Fibroblast of lung (primary cell): ENCODE measurements around the gene RPS15. TPM values are rescaled to one million over a fixed set of nuclear protein-coding genes. Genes with fewer than 3 reads are reported as not detected.

ENCODE experiments used
- DNase-seq, 2 donors: peaks; one replicate each; pipeline versions ENCODE4 v3.0.0 to v3.0.0-alpha.2; 2010; ENCODE audit warnings: low read depth in 2 of 2
- H2AFZ ChIP-seq: 2 replicates; pipeline ENCODE4 v1.5.1; 2012; ENCODE audit warnings: low read length, control low read depth, inconsistent platforms
- H3K27ac ChIP-seq: 2 replicates; pipeline ENCODE4 v1.5.1; 2011; ENCODE audit warnings: low read length, control low read depth; ENCODE audit not compliant: insufficient read depth
- H3K27me3 ChIP-seq: 2 replicates; pipeline ENCODE4 v1.5.1; 2011; ENCODE audit warnings: mild to moderate bottlenecking, low read length; ENCODE audit not compliant: control insufficient read depth, insufficient read depth
- H3K36me3 ChIP-seq: 2 replicates; pipeline ENCODE4 v1.5.1; 2011; ENCODE audit warnings: low read length; ENCODE audit not compliant: control insufficient read depth, insufficient read depth
- H3K4me1 ChIP-seq: 2 replicates; pipeline ENCODE4 v1.5.1; 2011; ENCODE audit warnings: low read length; ENCODE audit not compliant: control insufficient read depth, insufficient read depth; ENCODE audit errors: extremely low read depth
- H3K4me2 ChIP-seq: 2 replicates; pipeline ENCODE4 v1.5.1; 2011; ENCODE audit warnings: low read length, control low read depth; ENCODE audit not compliant: insufficient read depth; ENCODE audit errors: extremely low read depth
- H3K4me3 ChIP-seq, 4 experiments: fragments of 200-600 bp in 1 of 4; sonication (generic) in 1 of 4; replicated peaks in 1 of 4; 2 replicates each; pipeline ENCODE4 v1.5.1; 2011 to 2016; ENCODE audit warnings: low read length in 4 of 4, low read depth in 3 of 4, mild to moderate bottlenecking in 3 of 4, control low read depth in 2 of 4, inconsistent platforms in 1 of 4, mixed read lengths in 1 of 4; ENCODE audit not compliant: insufficient read depth in 1 of 4; ENCODE audit errors: control extremely low read depth in 1 of 4
- H3K79me2 ChIP-seq: 2 replicates; pipeline ENCODE4 v1.5.1; 2012; ENCODE audit warnings: mild to moderate bottlenecking, low read length, inconsistent platforms; ENCODE audit not compliant: control insufficient read depth, insufficient read depth
- H3K9ac ChIP-seq: 2 replicates; pipeline ENCODE4 v1.5.1; 2011; ENCODE audit warnings: mild to moderate bottlenecking, low read length, control low read depth; ENCODE audit not compliant: insufficient read depth
- H3K9me3 ChIP-seq: 2 replicates; pipeline ENCODE4 v1.5.1; 2012; ENCODE audit warnings: low read depth, low read length; ENCODE audit not compliant: control insufficient read depth, insufficient read depth
- H4K20me1 ChIP-seq: 2 replicates; pipeline ENCODE4 v1.5.1; 2011; ENCODE audit warnings: low read length; ENCODE audit not compliant: control insufficient read depth, insufficient read depth; ENCODE audit errors: extremely low read depth
- CTCF ChIP-seq, 2 donors: IDR thresholded peaks in 1 of 2; conservative IDR thresholded peaks in 1 of 2; 1 replicate in 1 of 2; 2 replicates in 1 of 2; pipeline ENCODE4 v1.5.1; 2011 to 2012; ENCODE audit warnings: low read length in 2 of 2, control low read depth in 1 of 2, inconsistent platforms in 1 of 2, low read depth in 1 of 2, mild to moderate bottlenecking in 1 of 2
- EZH2 ChIP-seq: IDR thresholded peaks from 2 replicates; pipeline ENCODE4 v1.5.1; 2012; ENCODE audit warnings: low read length, control low read depth, mild to moderate bottlenecking; ENCODE audit errors: missing control alignments
- polyA plus RNA-seq, 2 donors: library from polyadenylated mRNA; depleted of rRNA in 1 of 2; stranded (reverse) in 1 of 2; unstranded in 1 of 2; fragments of >200 nt; gene quantifications; 2 replicates each; pipeline ENCODE4 v1.2.1, GENCODE V29; 2011 to 2012; ENCODE audit warnings: missing spikeins in 1 of 2
- total RNA-seq: library from RNA; depleted of rRNA; stranded (reverse); fragments of >200 nt; gene quantifications from 2 replicates; pipeline ENCODE4 v1.2.1, GENCODE V29; 2014

RPS15 gene
- total and polyA plus RNA-seq, 2 donors (not counting 1 experiment from before 2014, with no cell fraction given), result 369 to 878 TPM

GRCh38 chr19:1488282-1488601 is 50.0 kb downstream of the RPS15 start:
- no peak for TF ChIP-seq EZH2
- TF ChIP-seq CTCF (conservative IDR thresholded peaks at IDR 0.05 in 1 of 2, IDR thresholded peaks at IDR 0.05 in 1 of 2; ENCODE audit: low read depth in 1 of 2, low read length in 2 of 2), result no peak
- no peaks in the 10 kb centered on the region for H3K4me1 ChIP-seq
- no peak overlapping the region for H3K4me3 ChIP-seq
- peaks cover 9% of the 10 kb centered on the region for H3K27me3 ChIP-seq
- no peak overlapping the region for H2AFZ ChIP-seq
- no peaks in the 10 kb centered on the region for H3K79me2 ChIP-seq
- no peak overlapping the region for H3K9ac ChIP-seq
- no peak overlapping the region for H3K27ac ChIP-seq
- H3K36me3 ChIP-seq, result no peaks in the 10 kb centered on the region
- no peak overlapping the region for H3K4me2 ChIP-seq
- H3K9me3 ChIP-seq, result no peaks in the 10 kb centered on the region
- H4K20me1 ChIP-seq, result no peaks in the 10 kb centered on the region
- no peak for DNase-seq

GRCh38 chr19:1489463-1490310 is 51.5 kb downstream of the RPS15 start:
- H4K20me1 ChIP-seq, result no peaks in the 10 kb centered on the region
- H3K4me1 ChIP-seq, result no peaks in the 10 kb centered on the region
- peak overlapping the region; percentile 94 for H3K4me2 ChIP-seq
- peak overlapping the region; percentile 63 for H3K27ac ChIP-seq
- H3K4me3 ChIP-seq, result peak overlapping the region; percentile 55 to 67 (median 65)
- DNase-seq, result no peak
- H3K9ac ChIP-seq, result peak overlapping the region; percentile 53
- TF ChIP-seq CTCF (conservative IDR thresholded peaks at IDR 0.05 in 1 of 2, IDR thresholded peaks at IDR 0.05 in 1 of 2; ENCODE audit: low read depth in 1 of 2, low read length in 2 of 2), result no peak
- TF ChIP-seq EZH2, result no peak
- H3K27me3 ChIP-seq, result peaks cover 13% of the 10 kb centered on the region
- H3K36me3 ChIP-seq, result no peaks in the 10 kb centered on the region
- no peaks in the 10 kb centered on the region for H3K9me3 ChIP-seq
- peak overlapping the region; percentile 26 for H2AFZ ChIP-seq
- H3K79me2 ChIP-seq, result no peaks in the 10 kb centered on the region

Other genes with a start within 250 kb of the RPS15 start
- gene STK11, start 232.6 kb upstream of the RPS15 start, total RNA-seq, result 96.6 and 100 TPM in 2 replicates
- 23.7 TPM in 2 replicates for gene STK11, start 232.6 kb upstream of the RPS15 start, polyA plus RNA-seq
- 1.5 TPM in 2 replicates for gene CBARP, start 200.4 kb upstream of the RPS15 start, total RNA-seq
- gene CBARP, start 200.4 kb upstream of the RPS15 start, polyA plus RNA-seq, result 0.31 and 1.0 TPM in 2 replicates
- 13.4 and 20.5 TPM in 2 replicates for gene ATP5F1D, start 196.6 kb upstream of the RPS15 start, total RNA-seq
- 53.8 and 79.8 TPM in 2 replicates for gene ATP5F1D, start 196.6 kb upstream of the RPS15 start, polyA plus RNA-seq
- gene MIDN, start 189.8 kb upstream of the RPS15 start, total RNA-seq, result 13.6 and 18.8 TPM in 2 replicates
- 12.0 and 18.0 TPM in 2 replicates for gene MIDN, start 189.8 kb upstream of the RPS15 start, polyA plus RNA-seq
- gene CIRBP, start 169.1 kb upstream of the RPS15 start, total RNA-seq, result 104 and 110 TPM in 2 replicates
- gene CIRBP, start 169.1 kb upstream of the RPS15 start, polyA plus RNA-seq, result 260 and 298 TPM in 2 replicates
- 22.5 and 24.7 TPM in 2 replicates for gene FAM174C, start 162.9 kb upstream of the RPS15 start, total RNA-seq
- gene FAM174C, start 162.9 kb upstream of the RPS15 start, polyA plus RNA-seq, result 16.1 and 23.7 TPM in 2 replicates
- gene EFNA2, start 152.5 kb upstream of the RPS15 start, total RNA-seq, result 0.17 TPM in 1 of 2 replicates, not detected in the other
- gene EFNA2, start 152.5 kb upstream of the RPS15 start, polyA plus RNA-seq, result not detected in 2 replicates
- 55.0 and 71.2 TPM in 2 replicates for gene NDUFS7, start 54.5 kb upstream of the RPS15 start, total RNA-seq
- gene NDUFS7, start 54.5 kb upstream of the RPS15 start, polyA plus RNA-seq, result 29.6 and 30.3 TPM in 2 replicates
- 31.1 and 44.1 TPM in 2 replicates for gene GAMT, start 36.9 kb upstream of the RPS15 start, total RNA-seq
- gene GAMT, start 36.9 kb upstream of the RPS15 start, polyA plus RNA-seq, result 20.0 and 32.6 TPM in 2 replicates
- 34.9 and 49.5 TPM in 2 replicates for gene DAZAP1, start 30.8 kb upstream of the RPS15 start, total RNA-seq
- 44.6 and 65.4 TPM in 2 replicates for gene DAZAP1, start 30.8 kb upstream of the RPS15 start, polyA plus RNA-seq
- gene APC2, start 11.7 kb downstream of the RPS15 start, total RNA-seq, result 0.26 and 0.50 TPM in 2 replicates
- 0.01 and 0.02 TPM in 2 replicates for gene APC2, start 11.7 kb downstream of the RPS15 start, polyA plus RNA-seq
- 21.8 and 24.8 TPM in 2 replicates for gene C19orf25, start 40.8 kb downstream of the RPS15 start, total RNA-seq
- gene C19orf25, start 40.8 kb downstream of the RPS15 start, polyA plus RNA-seq, result 11.2 and 12.0 TPM in 2 replicates
- 1.5 and 3.5 TPM in 2 replicates for gene PCSK4, start 52.0 kb downstream of the RPS15 start, total RNA-seq
- gene PCSK4, start 52.0 kb downstream of the RPS15 start, polyA plus RNA-seq, result 0.26 and 0.28 TPM in 2 replicates
- gene REEP6, start 52.8 kb downstream of the RPS15 start, total RNA-seq, result 0.99 and 1.3 TPM in 2 replicates
- gene REEP6, start 52.8 kb downstream of the RPS15 start, polyA plus RNA-seq, result 0.47 and 0.55 TPM in 2 replicates
- 1.5 and 3.1 TPM in 2 replicates for gene ADAMTSL5, start 74.6 kb downstream of the RPS15 start, total RNA-seq
- gene ADAMTSL5, start 74.6 kb downstream of the RPS15 start, polyA plus RNA-seq, result 4.3 and 4.7 TPM in 2 replicates
- gene PLK5, start 85.7 kb downstream of the RPS15 start, total RNA-seq, result not detected in 2 replicates
- not detected in 2 replicates for gene PLK5, start 85.7 kb downstream of the RPS15 start, polyA plus RNA-seq
- gene MEX3D, start 129.9 kb downstream of the RPS15 start, total RNA-seq, result 33.0 and 40.1 TPM in 2 replicates
- gene MEX3D, start 129.9 kb downstream of the RPS15 start, polyA plus RNA-seq, result 5.3 and 6.3 TPM in 2 replicates
- 66.8 and 85.2 TPM in 2 replicates for gene MBD3, start 154.5 kb downstream of the RPS15 start, total RNA-seq
- gene MBD3, start 154.5 kb downstream of the RPS15 start, polyA plus RNA-seq, result 19.8 and 27.6 TPM in 2 replicates
- 89.2 and 110 TPM in 2 replicates for gene UQCR11, start 167.1 kb downstream of the RPS15 start, total RNA-seq
- gene UQCR11, start 167.1 kb downstream of the RPS15 start, polyA plus RNA-seq, result 92.5 and 101 TPM in 2 replicates
- 53.7 and 54.7 TPM in 2 replicates for gene TCF3, start 214.2 kb downstream of the RPS15 start, total RNA-seq
- 39.3 and 53.4 TPM in 2 replicates for gene TCF3, start 214.2 kb downstream of the RPS15 start, polyA plus RNA-seq